WTC11 (cell line): ENCODE measurements around the gene MEAK7. TPM values are rescaled to one million over a fixed set of nuclear protein-coding genes. Genes with fewer than 3 reads are reported as not detected.

Experiments
- ATAC-seq: fragments of 200-7000 bp; cut with Tn5 transposase; 2 replicates; pipeline ENCODE4 v1.10.0; 2021; ENCODE audit warnings: mild to moderate bottlenecking, moderate library complexity
- CTCF ChIA-PET: fragments of 300-600 bp; sonication (Branson Sonifier 250); formaldehyde crosslinking; loops from one replicate; lab custom pipeline; 2021; ENCODE audit warnings: antibody characterized with exemption; lab: Charles Lee
- POLR2A ChIA-PET: fragments of 350-600 bp; sonication (Branson Sonifier 250); formaldehyde crosslinking; loops from one replicate; lab custom pipeline; 2021; ENCODE audit warnings: antibody characterized with exemption; lab: Charles Lee
- DNase-seq: peaks from one replicate; pipeline ENCODE4 v3.0.0; 2021; ENCODE audit warnings: low spot score
- H3K27ac Mint-ChIP-seq: 2 replicates; pipeline ENCODE4 v1.8.0; 2021; ENCODE audit warnings: mixed read lengths
- H3K27me3 Mint-ChIP-seq: 2 replicates; pipeline ENCODE4 v1.8.0; 2021; ENCODE audit warnings: low read depth, mild to moderate bottlenecking, moderate library complexity, mixed read lengths
- H3K36me3 Mint-ChIP-seq: 2 replicates; pipeline ENCODE4 v1.8.0; 2021; ENCODE audit warnings: mixed read lengths
- H3K4me1 Mint-ChIP-seq: 2 replicates; pipeline ENCODE4 v1.8.0; 2022; ENCODE audit warnings: mixed read lengths
- H3K4me3 Mint-ChIP-seq: 2 replicates; pipeline ENCODE4 v1.8.0; 2021; ENCODE audit warnings: mild to moderate bottlenecking, moderate library complexity, mixed read lengths
- H3K9me3 Mint-ChIP-seq: 2 replicates; pipeline ENCODE4 v1.8.0; 2021; ENCODE audit warnings: mixed read lengths
- AR ChIP-seq: fragments of 250-450 bp; sonication (Bioruptor Pico); IDR thresholded peaks from 2 replicates; pipeline ENCODE4 v1.9.0; 2021; ENCODE audit warnings: mild to moderate bottlenecking
- ELF4 ChIP-seq: sonication (generic); formaldehyde crosslinking; IDR thresholded peaks from 2 replicates; pipeline ENCODE4 v1.8.1; 2022; ENCODE audit warnings: low read depth, mild to moderate bottlenecking, moderate library complexity, missing genetic modification reagents
- ETV6 ChIP-seq: sonication (generic); formaldehyde crosslinking; IDR thresholded peaks from 2 replicates; pipeline ENCODE4 v1.8.1; 2022; ENCODE audit warnings: mild to moderate bottlenecking, missing genetic modification reagents
- FOXK1 ChIP-seq: sonication (generic); formaldehyde crosslinking; IDR thresholded peaks from 2 replicates; pipeline ENCODE4 v1.8.0; 2022; ENCODE audit warnings: mild to moderate bottlenecking, moderate library complexity, missing genetic modification reagents
- GTF2I ChIP-seq: fragments of 250-450 bp; sonication (Bioruptor Pico); conservative IDR thresholded peaks from 2 replicates; pipeline ENCODE4 v1.4.0; 2021; ENCODE audit warnings: mild to moderate bottlenecking
- HMGA2 ChIP-seq: fragments of 250-450 bp; sonication (Bioruptor Pico); IDR thresholded peaks from 2 replicates; pipeline ENCODE4 v1.4.0; 2021; ENCODE audit warnings: mild to moderate bottlenecking, moderate library complexity
- SMAD3 ChIP-seq: sonication (generic); formaldehyde crosslinking; IDR thresholded peaks from 2 replicates; pipeline ENCODE4 v1.8.0; 2022; ENCODE audit warnings: missing genetic modification reagents, mild to moderate bottlenecking, borderline replicate concordance
- SMAD4 ChIP-seq: sonication (generic); formaldehyde crosslinking; IDR thresholded peaks from 2 replicates; pipeline ENCODE4 v1.8.0; 2022; ENCODE audit warnings: mild to moderate bottlenecking, missing genetic modification reagents
- TCF7 ChIP-seq: sonication (generic); formaldehyde crosslinking; IDR thresholded peaks from 2 replicates; pipeline ENCODE4 v1.8.0; 2022; ENCODE audit warnings: mild to moderate bottlenecking, low read depth, missing genetic modification reagents, moderate library complexity
- ZMAT4 ChIP-seq: fragments of 250-450 bp; sonication (Bioruptor Pico); IDR thresholded peaks from 2 replicates; pipeline ENCODE4 v1.9.0; 2021; ENCODE audit warnings: mild to moderate bottlenecking
- ZNF138 ChIP-seq: sonication (generic); formaldehyde crosslinking; conservative IDR thresholded peaks from 2 replicates; pipeline ENCODE4 v1.8.1; 2022; ENCODE audit warnings: mild to moderate bottlenecking, moderate library complexity, missing genetic modification reagents
- ZNF232 ChIP-seq: sonication (generic); formaldehyde crosslinking; IDR thresholded peaks from 2 replicates; pipeline ENCODE4 v1.8.0; 2022; ENCODE audit warnings: mild to moderate bottlenecking, missing genetic modification reagents
- ZNF396 ChIP-seq: fragments of 250-450 bp; sonication (Bioruptor Pico); IDR thresholded peaks from 2 replicates; pipeline ENCODE4 v1.8.0; 2021; ENCODE audit warnings: mild to moderate bottlenecking, moderate library complexity, borderline replicate concordance
- ZSCAN18 ChIP-seq: fragments of 250-450 bp; sonication (Bioruptor Pico); IDR thresholded peaks from 2 replicates; pipeline ENCODE4 v2.1.2; 2022; ENCODE audit warnings: mild to moderate bottlenecking, moderate library complexity
- total RNA-seq: library from RNA; stranded (reverse); gene quantifications from 3 replicates; pipeline ENCODE4 v1.2.3, GENCODE V29; 2021
- TF ChIP-seq, protein P1 (sequence below): sonication (generic); formaldehyde crosslinking; IDR thresholded peaks from 2 replicates; pipeline ENCODE4 v1.8.1; 2023; ENCODE audit warnings: mild to moderate bottlenecking, moderate library complexity, missing genetic modification reagents
- TF ChIP-seq, protein P2 (sequence below): sonication (generic); formaldehyde crosslinking; IDR thresholded peaks from 2 replicates; pipeline ENCODE4 v1.8.1; 2023; ENCODE audit warnings: mild to moderate bottlenecking, missing genetic modification reagents, borderline replicate concordance
- TF ChIP-seq, protein P3 (sequence below): fragments of 200-600 bp; IDR thresholded peaks from 2 replicates; pipeline ENCODE4 v1.8.0; 2022; ENCODE audit warnings: antibody characterized with exemption
- TF ChIP-seq, protein P4 (sequence below): sonication (generic); formaldehyde crosslinking; IDR thresholded peaks from 2 replicates; pipeline ENCODE4 v1.8.1; 2022; ENCODE audit warnings: missing genetic modification reagents, borderline replicate concordance

The MEAK7 gene
- total RNA-seq, 1 experiment from 2014 or later = 14.4 TPM

- POLR2A ChIA-PET = no interaction called here
- TF ChIP-seq ZNF232 (no peak), FOXK1 (no peak), ZNF138 (CRISPR knock-in tag) (no peak), ETV6 (no peak), ZMAT4 (CRISPR knock-in tag) (no peak), TCF7 (CRISPR knock-in tag) (no peak), GTF2I (CRISPR knock-in tag) (no peak), SMAD3 (CRISPR knock-in tag) (no peak), ELF4 (CRISPR knock-in tag) (no peak)
- TF ChIP-seq, protein P1, sequence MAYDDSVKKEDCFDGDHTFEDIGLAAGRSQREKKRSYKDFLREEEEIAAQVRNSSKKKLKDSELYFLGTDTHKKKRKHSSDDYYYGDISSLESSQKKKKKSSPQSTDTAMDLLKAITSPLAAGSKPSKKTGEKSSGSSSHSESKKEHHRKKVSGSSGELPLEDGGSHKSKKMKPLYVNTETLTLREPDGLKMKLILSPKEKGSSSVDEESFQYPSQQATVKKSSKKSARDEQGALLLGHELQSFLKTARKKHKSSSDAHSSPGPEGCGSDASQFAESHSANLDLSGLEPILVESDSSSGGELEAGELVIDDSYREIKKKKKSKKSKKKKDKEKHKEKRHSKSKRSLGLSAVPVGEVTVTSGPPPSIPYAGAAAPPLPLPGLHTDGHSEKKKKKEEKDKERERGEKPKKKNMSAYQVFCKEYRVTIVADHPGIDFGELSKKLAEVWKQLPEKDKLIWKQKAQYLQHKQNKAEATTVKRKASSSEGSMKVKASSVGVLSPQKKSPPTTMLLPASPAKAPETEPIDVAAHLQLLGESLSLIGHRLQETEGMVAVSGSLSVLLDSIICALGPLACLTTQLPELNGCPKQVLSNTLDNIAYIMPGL (CRISPR knock-in tag) = no peak
- ATAC-seq (no peak), DNase-seq (no peak)
- H3K27ac Mint-ChIP-seq = no peak overlapping the region
- no peak overlapping the region for H3K4me3 Mint-ChIP-seq
- H3K9me3 Mint-ChIP-seq = peaks cover 18% of the 10 kb centered on the region
- H3K36me3 Mint-ChIP-seq = peaks cover 50% of the 10 kb centered on the region
- CTCF ChIA-PET = interaction anchor here (0.9 to 1.3 kb wide), 2 partner anchors 8 to 381 kb away, joined by 3 to 5 read pairs; partner anchors contain the start of gene MBTPS1
- no peaks in the 10 kb centered on the region for H3K27me3 Mint-ChIP-seq
- peaks cover 10% of the 10 kb centered on the region; the same call in 1 of the 2 replicates for H3K4me1 Mint-ChIP-seq
Measured at GRCh38 chr16:84498223-84498610, 6.2 kb downstream of the MEAK7 start.

- H3K27me3 Mint-ChIP-seq = no peaks in the 10 kb centered on the region
- no peak overlapping the region for H3K4me3 Mint-ChIP-seq
- H3K9me3 Mint-ChIP-seq = peaks cover 24% of the 10 kb centered on the region
- H3K4me1 Mint-ChIP-seq = peaks cover 10% of the 10 kb centered on the region; the same call in 1 of the 2 replicates
- ATAC-seq = no peak
- ChIA-PET POLR2A (no interaction called here), CTCF (interaction anchor here (1.3 to 1.5 kb wide), 3 partner anchors 9 to 129 kb away, joined by 3 to 5 read pairs (median 4); partner anchors contain the start of gene ATP2C2)
- H3K27ac Mint-ChIP-seq = no peak overlapping the region
- H3K36me3 Mint-ChIP-seq = peaks cover 56% of the 10 kb centered on the region
- DNase-seq = no peak
- TF ChIP-seq ZNF396 (no peak), SMAD4 (CRISPR knock-in tag) (no peak), AR (CRISPR knock-in tag) (no peak), HMGA2 (CRISPR knock-in tag) (no peak), ZSCAN18 (no peak)
- TF ChIP-seq, protein P2, sequence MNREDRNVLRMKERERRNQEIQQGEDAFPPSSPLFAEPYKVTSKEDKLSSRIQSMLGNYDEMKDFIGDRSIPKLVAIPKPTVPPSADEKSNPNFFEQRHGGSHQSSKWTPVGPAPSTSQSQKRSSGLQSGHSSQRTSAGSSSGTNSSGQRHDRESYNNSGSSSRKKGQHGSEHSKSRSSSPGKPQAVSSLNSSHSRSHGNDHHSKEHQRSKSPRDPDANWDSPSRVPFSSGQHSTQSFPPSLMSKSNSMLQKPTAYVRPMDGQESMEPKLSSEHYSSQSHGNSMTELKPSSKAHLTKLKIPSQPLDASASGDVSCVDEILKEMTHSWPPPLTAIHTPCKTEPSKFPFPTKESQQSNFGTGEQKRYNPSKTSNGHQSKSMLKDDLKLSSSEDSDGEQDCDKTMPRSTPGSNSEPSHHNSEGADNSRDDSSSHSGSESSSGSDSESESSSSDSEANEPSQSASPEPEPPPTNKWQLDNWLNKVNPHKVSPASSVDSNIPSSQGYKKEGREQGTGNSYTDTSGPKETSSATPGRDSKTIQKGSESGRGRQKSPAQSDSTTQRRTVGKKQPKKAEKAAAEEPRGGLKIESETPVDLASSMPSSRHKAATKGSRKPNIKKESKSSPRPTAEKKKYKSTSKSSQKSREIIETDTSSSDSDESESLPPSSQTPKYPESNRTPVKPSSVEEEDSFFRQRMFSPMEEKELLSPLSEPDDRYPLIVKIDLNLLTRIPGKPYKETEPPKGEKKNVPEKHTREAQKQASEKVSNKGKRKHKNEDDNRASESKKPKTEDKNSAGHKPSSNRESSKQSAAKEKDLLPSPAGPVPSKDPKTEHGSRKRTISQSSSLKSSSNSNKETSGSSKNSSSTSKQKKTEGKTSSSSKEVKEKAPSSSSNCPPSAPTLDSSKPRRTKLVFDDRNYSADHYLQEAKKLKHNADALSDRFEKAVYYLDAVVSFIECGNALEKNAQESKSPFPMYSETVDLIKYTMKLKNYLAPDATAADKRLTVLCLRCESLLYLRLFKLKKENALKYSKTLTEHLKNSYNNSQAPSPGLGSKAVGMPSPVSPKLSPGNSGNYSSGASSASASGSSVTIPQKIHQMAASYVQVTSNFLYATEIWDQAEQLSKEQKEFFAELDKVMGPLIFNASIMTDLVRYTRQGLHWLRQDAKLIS (CRISPR knock-in tag) = no peak
- TF ChIP-seq, protein P3, sequence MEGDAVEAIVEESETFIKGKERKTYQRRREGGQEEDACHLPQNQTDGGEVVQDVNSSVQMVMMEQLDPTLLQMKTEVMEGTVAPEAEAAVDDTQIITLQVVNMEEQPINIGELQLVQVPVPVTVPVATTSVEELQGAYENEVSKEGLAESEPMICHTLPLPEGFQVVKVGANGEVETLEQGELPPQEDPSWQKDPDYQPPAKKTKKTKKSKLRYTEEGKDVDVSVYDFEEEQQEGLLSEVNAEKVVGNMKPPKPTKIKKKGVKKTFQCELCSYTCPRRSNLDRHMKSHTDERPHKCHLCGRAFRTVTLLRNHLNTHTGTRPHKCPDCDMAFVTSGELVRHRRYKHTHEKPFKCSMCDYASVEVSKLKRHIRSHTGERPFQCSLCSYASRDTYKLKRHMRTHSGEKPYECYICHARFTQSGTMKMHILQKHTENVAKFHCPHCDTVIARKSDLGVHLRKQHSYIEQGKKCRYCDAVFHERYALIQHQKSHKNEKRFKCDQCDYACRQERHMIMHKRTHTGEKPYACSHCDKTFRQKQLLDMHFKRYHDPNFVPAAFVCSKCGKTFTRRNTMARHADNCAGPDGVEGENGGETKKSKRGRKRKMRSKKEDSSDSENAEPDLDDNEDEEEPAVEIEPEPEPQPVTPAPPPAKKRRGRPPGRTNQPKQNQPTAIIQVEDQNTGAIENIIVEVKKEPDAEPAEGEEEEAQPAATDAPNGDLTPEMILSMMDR = no peak
- TF ChIP-seq, protein P4, sequence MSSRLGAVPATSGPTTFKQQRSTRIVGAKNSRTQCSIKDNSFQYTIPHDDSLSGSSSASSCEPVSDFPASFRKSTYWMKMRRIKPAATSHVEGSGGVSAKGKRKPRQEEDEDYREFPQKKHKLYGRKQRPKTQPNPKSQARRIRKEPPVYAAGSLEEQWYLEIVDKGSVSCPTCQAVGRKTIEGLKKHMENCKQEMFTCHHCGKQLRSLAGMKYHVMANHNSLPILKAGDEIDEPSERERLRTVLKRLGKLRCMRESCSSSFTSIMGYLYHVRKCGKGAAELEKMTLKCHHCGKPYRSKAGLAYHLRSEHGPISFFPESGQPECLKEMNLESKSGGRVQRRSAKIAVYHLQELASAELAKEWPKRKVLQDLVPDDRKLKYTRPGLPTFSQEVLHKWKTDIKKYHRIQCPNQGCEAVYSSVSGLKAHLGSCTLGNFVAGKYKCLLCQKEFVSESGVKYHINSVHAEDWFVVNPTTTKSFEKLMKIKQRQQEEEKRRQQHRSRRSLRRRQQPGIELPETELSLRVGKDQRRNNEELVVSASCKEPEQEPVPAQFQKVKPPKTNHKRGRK (CRISPR knock-in tag) = no peak
Measured at GRCh38 chr16:84497418-84498222, 6.8 kb downstream of the MEAK7 start.
